T-helper 1 cell treated with Interleukin-12 subunit alpha and Interleukin-12 subunit beta and Interleukin-4 antibody, amounts not matched to agents 30 ng/mL and 1 ng/mL, for 36 hours (primary cell): ENCODE measurements around the gene SHH. TPM values are rescaled to one million over a fixed set of nuclear protein-coding genes. Genes with fewer than 3 reads are reported as not detected.

ENCODE experiments used
- intact Hi-C: fragments of 100-400 bp; cut with micrococcal nuclease; formaldehyde crosslinking; loops from one replicate; pipeline ENCODE4 v1.15.1; 2024
- total RNA-seq: library from RNA; stranded (reverse); gene quantifications from 2 replicates; pipeline ENCODE4 v1.2.3, GENCODE V29; 2022

SHH gene
- total RNA-seq, 1 donor from 2014 or later = not detected

DNA sequence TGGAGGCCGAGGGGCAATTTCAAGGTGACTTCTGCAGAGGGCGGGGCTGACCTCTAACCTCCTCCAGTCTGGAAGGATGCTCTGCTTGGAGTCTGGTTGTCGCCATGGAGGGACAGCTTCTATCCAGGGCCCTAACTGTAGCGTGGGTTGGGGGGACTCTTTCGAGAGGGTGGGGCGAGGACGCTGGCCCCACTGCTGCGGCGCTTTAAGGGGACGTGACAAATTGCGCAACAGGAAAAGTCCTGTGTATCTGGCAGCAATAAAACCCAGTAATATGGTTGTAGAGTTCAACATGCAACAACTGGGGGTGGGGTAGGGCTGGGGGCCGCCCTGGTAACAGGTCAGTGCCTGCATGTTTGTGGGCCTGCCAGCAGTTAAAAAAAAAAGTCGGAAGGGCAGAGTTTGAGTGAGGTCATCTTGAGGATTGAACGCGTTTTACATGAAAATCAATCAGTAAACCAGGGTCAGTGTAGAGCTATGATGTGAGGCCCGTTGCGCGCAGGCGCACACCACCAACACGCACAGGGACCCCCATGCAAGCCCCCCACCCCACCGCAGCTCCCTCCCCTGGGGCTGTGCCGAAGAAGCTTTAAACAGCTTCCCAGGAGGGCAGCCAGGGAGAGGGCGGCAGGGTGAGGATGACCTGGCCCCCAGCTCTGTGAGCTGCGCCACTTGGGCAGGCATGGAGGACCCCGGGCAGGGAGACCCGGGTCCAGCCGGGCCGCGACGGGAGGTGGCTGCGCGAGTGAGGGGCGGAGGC is 4.3 kb downstream of the SHH start:
- intact Hi-C loops = loop anchor here (2.0 to 5.0 kb wide), 3 partner anchors 341 to 1879 kb away; no protein-coding TSS in a partner anchor

DNA sequence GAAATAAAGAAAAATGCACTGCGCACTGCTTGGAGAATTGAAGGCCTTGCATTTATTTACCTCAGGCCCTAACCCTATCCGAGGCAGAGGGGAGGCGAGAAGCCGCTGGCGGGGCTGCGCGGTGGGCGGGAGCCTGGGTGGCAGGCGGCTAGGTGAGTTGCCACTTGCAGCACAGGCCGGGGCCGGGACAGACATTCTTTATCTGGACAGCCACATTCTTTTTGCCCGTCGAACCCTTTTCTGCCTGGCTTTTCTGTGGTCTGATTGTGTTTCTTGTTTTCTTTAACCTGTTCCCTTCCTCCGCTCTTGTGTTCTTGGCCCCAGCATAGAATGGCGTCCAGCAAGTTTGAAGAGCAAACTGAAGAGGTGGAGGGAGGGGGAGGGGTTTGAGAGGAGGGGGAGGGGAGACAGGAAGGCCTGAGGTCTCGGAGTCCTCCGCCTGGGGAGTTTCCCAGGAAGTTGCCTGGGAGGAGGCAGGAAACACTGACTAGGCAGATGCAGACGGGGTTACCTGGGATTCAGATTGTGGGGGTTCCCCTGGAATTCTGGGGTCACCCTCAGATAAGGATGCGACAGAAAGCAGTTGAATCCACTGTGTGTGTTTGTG is 5.1 kb downstream of the SHH start:
- intact Hi-C loops = loop anchor here (5.0 kb wide), 2 partner anchors 340 to 1210 kb away; no protein-coding TSS in a partner anchor

DNA sequence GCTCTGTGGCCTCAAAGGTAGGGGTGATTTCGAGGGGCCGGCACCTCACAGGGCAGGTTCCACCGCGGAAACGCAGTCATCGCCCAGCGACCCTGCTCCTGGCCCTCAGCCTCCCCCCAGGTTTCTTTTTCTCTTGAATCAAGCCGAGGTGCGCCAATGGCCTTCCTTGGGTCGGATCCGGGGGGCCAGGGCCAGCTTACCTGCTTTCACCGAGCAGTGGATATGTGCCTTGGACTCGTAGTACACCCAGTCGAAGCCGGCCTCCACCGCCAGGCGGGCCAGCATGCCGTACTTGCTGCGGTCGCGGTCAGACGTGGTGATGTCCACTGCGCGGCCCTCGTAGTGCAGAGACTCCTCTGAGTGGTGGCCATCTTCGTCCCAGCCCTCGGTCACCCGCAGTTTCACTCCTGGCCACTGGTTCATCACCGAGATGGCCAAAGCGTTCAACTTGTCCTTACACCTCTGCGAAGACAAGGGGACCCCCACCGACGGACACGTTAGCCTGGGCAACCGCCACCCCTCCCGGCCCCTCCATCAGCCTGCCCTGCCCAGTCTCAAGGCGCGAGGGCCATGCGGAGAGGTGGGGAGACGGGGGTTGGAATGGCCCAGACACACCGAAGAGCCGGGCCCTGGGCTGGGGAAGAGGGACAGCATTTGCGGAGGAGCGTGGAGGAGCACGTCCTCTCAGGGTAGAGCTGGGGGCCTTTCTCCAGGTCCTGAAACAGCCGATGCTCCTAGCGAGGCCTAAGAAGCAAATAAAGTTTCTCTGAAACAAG is 6.0 kb downstream of the SHH start:
- intact Hi-C loops = loop anchor here (5.0 kb wide), 2 partner anchors 339 to 1211 kb away; no protein-coding TSS in a partner anchor

DNA sequence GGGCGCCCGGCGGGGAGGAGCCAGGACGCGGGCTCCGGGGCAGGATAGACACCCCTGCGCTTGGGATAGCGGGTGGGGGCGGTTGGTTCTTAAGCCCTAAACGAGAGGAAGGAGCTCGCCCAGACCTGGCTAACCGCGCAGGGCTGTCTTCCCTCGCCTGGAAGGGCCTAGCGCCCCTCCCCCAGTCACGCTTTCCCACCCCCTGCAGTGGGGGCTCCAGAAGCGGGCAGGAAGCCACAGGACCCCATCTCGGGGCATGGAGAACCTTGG is 6.5 kb downstream of the SHH start:
- intact Hi-C loops = loop anchor here (2.0 to 5.0 kb wide), 3 partner anchors 338 to 1212 kb away; no protein-coding TSS in a partner anchor

DNA sequence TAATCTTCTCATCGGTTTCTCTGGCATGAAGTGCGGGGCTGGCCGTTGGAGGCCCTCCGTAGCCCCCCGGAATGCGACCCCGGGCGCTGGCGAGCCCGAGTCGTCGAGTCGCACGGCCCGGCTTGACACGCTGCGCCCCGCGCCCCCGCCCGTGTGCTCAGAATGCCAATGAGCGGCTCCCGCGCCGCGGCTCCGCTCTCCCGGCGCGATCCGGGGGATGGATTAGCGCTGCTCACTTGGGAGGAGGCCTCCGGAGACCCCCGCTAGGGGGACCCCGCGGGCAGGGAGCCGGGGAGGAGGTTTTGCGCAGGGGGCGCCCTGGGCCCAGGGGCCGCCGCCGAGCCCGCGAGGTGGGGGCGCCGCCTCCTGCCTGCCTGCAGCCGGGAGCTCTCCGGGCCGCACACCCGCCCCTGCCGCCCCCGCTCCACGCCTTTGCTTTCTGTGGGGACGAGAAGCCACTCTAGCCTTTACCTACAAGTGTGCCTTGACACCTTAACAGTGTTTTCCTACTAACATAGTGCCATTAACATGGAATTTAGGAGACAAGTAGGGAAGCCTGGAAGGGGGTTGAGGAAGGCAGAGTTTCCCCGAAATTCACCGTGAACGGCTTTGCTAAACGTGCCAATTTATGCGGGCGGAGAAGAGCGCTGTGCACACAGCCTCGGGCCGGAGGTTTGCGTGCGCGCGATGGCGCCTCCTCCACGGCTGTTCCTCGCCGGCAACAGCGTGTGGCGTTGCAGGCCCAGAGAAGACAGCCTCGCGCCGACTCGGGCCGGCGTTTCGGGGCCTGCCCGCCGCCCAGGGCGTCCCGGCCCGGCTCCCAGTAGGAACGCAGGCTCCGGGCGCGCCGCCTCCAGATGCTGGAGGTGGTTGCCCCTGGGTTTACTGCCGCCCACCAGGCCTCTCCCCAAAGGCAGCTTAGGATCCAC is 7.1 kb downstream of the SHH start:
- intact Hi-C loops = loop anchor here (1.0 to 5.0 kb wide), 4 partner anchors 294 to 1212 kb away; no protein-coding TSS in a partner anchor

DNA sequence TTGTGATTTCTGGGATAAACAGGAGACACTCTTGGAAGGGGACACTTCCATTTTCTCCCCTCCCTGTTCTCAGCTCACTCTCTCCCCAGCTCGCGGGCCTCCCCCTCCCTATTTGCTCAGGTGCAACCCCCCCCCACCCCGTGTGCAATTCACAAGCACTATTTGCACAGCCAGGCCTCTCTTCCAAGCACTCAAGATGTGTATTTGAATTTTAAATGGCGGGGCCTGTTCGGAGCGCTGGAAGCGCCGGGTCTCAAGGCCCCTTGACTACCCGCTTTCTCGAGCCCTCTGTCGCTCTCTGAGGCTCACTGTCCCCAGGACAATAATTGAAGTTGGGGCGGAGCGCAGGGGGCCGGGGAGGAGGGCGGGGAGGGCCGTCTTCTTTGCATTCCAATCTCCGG is 7.8 kb downstream of the SHH start:
- intact Hi-C loops = loop anchor here (1.0 to 2.0 kb wide), 2 partner anchors 293 to 1196 kb away; no protein-coding TSS in a partner anchor

DNA sequence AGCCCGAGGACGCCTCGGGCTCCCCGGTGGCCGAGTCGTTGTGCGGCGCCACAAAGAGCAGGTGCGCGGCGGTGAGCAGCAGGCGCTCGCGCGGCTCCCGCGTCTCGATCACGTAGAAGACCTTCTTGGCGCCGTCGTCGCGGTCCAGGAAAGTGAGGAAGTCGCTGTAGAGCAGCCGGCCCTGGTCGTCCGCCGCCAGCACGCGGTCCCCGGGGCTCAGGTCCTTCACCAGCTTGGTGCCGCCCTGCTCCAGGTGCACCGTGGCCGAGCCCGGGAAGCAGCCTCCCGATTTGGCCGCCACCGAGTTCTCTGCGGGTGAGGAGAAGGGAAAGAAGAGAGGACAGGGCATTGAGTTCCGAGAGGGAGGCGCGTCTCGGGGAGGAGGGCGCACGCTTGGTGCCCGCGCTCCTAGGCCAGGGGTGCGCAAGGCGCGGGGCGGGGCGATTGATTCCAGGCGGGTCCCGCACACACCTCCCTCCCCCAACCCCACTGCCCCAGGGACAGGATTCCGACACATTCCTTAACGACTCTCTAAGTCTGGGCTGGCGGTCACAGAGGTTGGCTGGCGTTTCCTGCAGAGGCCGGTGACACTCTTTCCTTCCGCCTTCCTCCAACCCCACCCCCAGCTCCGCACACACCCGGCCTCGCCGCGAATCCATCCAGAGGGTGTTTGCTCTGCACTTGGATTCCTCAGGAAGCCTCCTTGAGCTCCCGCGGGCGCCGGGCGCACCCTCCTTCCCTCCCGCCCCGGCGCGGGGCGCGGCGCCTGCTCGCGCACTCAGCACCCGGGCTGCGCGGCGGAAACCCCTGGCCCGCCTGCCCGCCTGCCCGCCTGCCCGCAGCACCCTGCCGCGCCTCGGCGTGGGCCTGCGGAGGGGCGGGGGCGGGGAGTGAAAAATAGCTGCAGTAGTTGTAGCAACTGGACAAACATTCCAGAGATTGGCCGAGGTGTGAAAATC is 8.6 kb downstream of the SHH start:
- intact Hi-C loops = loop anchor here (1.0 to 2.0 kb wide), 2 partner anchors 292 to 1197 kb away; no protein-coding TSS in a partner anchor

DNA sequence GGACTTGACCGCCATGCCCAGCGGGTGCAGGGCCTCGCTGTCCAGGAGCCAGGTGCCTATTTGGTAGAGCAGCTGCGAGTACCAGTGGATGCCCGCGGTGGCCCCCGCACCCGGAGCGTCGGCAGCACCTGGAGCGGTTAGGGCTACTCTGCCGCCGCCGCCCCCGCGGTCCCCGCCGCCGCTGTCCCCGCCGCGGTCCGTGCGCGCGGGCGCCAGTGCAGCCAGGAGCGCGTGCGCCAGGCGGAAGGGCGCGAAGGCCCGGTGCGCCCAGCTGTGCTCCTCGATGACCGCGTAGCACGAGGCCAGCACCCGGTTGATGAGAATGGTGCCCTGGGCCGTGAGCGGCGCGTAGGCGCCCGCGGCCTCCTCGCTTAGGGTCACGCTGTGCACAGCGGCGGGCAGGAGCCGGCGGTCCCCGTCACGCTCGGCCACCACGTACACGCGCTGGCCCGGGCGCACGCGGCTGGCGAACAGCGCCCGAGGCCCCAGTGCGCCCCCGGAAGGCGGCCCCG is 9.3 kb downstream of the SHH start:
- intact Hi-C loops = no loop called here

DNA sequence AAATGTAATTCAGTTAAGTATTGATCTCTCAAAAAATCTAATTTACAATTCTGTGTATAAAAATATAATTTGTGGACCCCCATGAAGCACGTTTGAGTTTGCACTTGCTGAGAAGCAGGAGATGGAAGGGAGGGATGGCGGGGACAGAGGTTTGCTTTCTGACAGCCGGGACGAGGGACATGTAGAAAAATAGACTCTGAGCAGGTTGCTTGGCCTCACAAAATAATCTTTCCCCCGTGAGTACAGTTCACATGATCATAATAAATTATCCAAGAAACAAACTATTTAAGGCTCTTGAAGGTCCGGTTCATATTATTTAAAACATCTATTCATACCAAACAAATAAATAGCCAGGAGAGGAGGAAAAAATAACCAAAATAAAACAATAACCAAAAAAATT is 10.0 kb downstream of the SHH start:
- intact Hi-C loops = no loop called here

DNA sequence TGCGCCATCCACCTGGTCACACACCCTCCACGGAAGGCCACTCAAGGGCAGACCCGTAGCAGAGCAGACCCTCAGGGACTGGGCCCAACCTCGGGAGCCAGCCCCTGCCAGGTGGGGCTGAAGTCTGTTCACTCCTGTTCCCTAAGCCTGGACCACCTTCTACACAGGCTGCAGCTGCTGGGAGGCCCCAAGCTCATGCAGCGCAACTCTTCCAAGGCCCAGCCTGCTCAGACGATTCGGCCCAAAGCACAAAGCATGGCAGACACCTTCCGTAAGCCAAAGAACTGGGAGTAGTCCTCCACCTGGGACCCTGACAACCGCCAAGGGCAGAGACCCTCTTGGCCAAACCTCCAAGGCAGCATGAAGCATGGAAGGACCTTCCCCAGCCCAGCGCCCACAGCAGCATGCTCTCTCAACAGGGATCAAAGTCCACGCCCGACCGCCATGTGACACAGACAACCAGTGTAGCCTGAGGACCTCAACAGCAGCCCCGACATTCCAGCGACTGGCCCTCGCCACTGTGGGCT is 11.5 kb downstream of the SHH start:
- intact Hi-C loops = no loop called here

DNA sequence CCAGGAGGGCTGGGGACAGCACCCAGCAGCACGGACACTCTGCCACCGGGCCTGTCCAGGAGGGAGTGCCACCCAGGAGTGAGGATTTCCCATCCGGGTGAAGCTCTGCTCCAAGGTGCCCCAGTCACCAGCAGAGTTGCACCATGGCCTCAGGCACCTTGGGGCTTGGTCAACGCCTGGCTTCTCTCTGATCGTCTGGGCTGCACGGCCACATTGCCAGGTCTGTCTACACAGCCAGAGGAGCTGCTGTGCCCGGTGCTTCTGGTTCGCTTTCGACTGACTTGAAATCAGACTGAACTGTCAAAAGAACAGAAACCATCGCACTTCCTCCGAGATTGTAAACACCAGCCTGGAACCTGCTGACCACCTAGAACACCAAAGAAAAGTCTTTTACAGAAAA is 12.0 kb downstream of the SHH start:
- intact Hi-C loops = no loop called here

DNA sequence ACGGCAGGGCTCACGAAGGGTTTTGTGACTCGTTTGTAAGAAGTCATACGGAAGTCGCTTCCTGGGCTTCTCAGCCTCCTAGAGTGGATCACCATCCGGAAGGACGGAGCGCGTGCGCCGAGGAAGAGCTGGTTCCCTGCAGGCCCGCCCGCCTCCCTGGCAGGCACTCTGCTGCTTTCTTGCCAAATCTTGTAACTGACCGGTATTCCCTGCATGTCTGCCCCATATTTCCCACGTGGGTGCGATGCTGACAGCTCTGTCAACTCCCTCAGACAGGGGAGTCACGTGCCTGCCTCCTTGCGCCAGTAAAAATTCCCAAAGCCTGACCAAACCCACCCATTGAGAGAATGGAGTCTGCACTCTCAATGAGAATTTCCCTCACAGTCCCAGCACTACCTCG is 12.7 kb downstream of the SHH start:
- intact Hi-C loops = loop anchor here (10.0 kb wide), 1 partner anchor 1475 kb away; no protein-coding TSS in a partner anchor

DNA sequence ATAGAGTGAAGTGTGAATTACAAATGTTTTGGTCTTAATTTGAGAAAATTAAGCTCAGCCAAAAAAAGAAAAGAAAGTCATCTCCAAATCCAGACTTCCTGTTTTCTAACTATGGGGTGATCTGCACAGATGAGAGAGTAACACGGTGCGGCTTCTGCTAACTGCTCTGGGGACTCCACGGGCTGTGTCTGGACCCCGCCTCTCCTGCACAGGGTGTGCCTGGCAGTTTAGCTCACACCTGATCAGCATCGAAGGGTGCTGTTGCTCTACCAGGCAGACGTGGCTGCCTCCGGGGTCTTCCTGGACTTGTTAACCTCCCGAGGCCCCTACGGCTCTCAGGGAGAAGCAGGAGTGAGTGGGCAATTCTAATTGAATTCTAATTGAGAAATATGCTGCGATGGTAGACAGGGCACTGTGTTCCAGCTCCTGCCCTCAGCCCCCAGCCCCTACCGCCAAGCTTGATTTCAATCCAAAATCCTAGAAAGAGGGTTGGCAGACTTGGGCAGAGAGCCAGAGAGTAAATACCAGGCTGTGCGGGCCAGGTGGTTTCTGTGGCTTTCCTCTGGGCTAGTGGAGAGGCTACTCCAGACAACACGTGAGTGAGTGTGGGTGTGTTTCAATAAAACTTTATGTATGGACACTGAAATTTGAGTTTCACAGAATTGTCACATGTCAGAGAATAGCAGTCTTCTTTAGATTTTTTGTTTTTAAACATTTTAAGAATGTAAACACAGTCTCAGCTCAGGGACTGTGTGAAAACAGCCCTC is 13.4 kb downstream of the SHH start:
- intact Hi-C loops = loop anchor here (10.0 kb wide), 1 partner anchor 1476 kb away; no protein-coding TSS in a partner anchor

DNA sequence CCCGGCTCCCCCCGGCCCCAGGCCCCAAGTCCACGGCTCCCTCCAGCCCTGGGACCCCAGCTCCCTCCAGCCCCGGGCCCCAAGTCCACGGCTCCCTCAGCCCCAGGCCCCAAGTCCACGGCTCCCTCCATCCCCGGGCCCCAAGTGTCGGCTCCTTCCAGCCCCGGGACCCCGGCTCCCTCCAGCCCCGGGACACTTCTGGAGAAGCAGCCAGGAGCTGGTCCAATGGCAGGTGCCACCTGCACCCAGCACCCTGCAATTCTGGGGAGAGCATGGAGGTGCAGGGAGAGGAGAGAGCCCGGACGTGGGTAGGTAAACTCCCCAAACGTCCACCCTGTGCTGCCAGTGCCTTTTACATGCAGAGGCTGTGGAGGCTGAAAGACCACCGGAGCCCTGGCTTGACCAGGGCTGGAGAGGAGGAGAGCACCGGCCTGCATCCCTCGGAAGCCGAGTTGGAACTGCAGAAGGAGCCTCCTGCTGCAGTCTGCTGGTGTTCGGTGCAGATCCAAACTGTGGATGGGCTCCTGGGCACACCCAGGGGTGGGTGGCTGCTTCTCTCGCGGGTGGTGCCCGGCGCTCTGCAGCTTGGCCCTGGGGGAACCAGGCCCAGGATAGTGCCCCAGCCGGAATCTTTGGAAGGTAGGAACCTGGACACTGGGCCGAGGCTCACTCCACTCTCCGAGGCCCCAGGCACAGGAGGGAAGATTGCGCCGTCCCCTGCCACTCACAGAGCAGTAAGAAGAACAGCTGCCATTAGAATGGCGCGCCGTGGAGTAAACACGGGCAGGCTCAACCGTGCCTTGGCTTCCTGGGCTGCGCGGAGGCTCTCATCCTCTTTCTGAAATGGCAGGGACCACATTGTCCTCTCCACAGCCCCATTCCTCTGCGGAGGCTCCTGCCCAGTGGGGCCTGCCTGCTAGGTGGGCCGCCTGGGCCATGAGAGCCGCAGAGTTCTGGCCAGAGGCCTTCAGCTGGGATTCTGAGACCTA is 14.7 kb downstream of the SHH start:
- intact Hi-C loops = loop anchor here (1.0 to 10.0 kb wide), 3 partner anchors 676 to 1477 kb away; no protein-coding TSS in a partner anchor

DNA sequence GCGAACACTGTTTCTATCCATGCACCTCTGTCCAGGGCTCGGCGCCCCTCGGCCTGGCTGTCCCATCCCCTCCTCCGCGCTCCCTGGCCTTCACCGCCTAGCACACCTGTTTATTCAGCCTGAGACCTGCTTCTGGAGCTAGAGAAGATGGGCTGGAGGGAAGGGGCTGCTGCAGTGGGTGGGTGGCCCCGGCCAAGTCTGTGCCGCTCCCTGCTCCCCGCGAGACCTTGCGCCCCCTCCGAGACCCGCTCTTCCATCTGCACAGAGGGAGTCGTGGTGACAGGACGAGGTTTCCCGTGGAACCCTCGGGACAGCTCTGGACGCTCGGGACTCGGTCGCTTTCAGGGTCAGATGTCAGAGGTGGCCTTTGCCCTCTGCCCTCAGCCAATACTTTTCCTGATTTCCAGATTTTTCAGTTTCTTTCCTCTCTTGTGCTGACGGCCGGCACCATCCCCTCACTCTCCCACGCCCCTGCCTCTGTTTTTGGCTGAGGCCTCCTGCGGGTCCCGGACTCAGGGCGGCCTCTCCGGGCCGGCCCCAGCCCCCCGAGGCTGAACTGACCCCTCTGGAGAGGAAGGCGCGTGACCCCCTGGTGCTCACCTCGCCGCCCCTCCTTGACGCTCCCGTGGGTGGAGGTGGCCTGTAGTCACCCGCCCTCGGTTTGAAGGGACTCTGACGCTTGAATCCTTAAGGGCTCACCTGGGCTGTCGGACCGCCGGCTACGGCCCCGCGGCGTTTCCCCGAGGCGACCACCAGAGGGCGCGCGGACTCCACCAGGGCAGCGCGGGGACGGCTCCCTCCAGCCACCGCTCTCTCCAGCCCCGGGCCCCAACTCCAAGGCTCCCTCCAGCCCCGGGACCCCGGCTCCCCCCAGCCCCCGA is 15.6 kb downstream of the SHH start:
- intact Hi-C loops = loop anchor here (1.0 to 10.0 kb wide), 3 partner anchors 677 to 1478 kb away; no protein-coding TSS in a partner anchor

DNA sequence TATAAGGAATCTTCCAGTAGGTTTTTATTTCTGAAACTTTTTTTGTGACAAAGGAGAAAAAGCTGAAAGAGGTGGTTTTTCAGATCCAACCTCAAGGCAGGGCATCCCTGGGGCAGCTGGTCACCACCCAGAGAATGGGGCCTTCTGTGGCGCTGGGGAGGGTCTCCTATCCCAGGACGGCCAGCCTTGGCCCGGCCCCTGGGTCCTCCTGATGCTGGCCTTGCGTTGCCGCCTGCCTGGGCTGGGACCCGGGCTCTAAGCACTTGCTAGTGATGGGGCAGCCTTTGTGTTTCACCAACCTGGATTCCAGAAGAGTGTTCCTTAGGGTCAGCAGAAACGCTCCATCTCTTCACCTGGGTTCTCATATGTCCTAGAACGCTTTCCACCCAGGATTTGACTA is 16.3 kb downstream of the SHH start:
- intact Hi-C loops = loop anchor here (10.0 kb wide), 1 partner anchor 1479 kb away; no protein-coding TSS in a partner anchor
